SK-N-SH (cell line): ENCODE measurements around the gene NPY4R.
"Not testable (repeated sequence)": the region's sequence is repeated elsewhere in the genome, so short reads cannot be mapped to it uniquely, and the experiment has no call there.

Experiments
- CHD2 ChIP-seq: fragments of 150-350 bp; IDR thresholded peaks from 2 replicates; pipeline ENCODE4 v1.6.1; 2018; ENCODE audit warnings: low read length; ENCODE audit not compliant: partially characterized antibody
- EP300 ChIP-seq, 2 experiments: IDR thresholded peaks; 2 replicates each; pipeline versions ENCODE4 v1.4.0 to v1.6.1; 2012; ENCODE audit warnings: borderline replicate concordance in 1 of 2, low read depth in 1 of 2, low read length in 1 of 2
- EZH2phosphoT487 ChIP-seq: fragments of 200-600 bp; sonication (generic); IDR thresholded peaks from 2 replicates; pipeline ENCODE4 v1.6.1; 2017; ENCODE audit warnings: low read depth, mixed run types, mild to moderate bottlenecking, antibody characterized with exemption, moderate library complexity, borderline replicate concordance
- SMC3 ChIP-seq: IDR thresholded peaks from 2 replicates; pipeline ENCODE4 v1.6.1; 2012; ENCODE audit warnings: low read depth, low read length, improper control_type of control experiment
- TAF1 ChIP-seq: IDR thresholded peaks from 2 replicates; pipeline ENCODE4 v1.6.1; 2012; ENCODE audit warnings: low read depth, mild to moderate bottlenecking, low read length, moderate library complexity, borderline replicate concordance
- TF ChIP-seq, protein P1 (sequence below): IDR thresholded peaks from 2 replicates; pipeline ENCODE4 v1.4.0; 2012; ENCODE audit warnings: low read depth
- TF ChIP-seq, protein P2 (sequence below): fragments of 150-350 bp; IDR thresholded peaks from 2 replicates; pipeline ENCODE4 v1.6.1; 2017; ENCODE audit warnings: antibody characterized with exemption, low read length, low read depth, borderline replicate concordance

DNA sequence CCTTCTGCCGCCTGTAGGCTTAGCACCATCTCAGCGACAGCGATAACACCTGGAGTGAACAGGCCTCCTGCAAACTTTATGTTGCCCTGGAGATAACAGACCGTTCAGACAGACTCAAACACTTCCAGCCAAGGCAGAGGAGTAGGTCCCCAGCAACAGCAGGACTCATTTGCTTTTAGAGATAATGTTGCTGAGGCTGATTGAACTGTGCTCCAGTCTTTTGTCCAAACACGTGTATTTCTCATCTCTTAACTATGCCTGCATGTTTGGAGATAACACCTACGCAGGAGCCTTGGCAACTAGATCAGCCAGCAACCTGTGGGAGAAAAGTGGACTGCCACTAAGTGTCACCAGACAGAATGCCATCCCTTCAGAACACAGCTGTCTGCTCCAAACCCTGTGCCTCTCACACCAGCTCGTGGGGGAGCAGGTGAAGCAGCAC lies 23.9 kb downstream of the NPY4R start:
- not testable (repeated sequence) for TF ChIP-seq EZH2phosphoT487; SMC3; EP300 (IDR thresholded peaks at IDR 0.05; ENCODE audit: borderline replicate concordance in 1 of 2, low read depth in 1 of 2, low read length in 1 of 2); CHD2; TAF1
- TF ChIP-seq, protein P1, sequence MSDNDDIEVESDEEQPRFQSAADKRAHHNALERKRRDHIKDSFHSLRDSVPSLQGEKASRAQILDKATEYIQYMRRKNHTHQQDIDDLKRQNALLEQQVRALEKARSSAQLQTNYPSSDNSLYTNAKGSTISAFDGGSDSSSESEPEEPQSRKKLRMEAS: not testable (repeated sequence)
- TF ChIP-seq, protein P2, sequence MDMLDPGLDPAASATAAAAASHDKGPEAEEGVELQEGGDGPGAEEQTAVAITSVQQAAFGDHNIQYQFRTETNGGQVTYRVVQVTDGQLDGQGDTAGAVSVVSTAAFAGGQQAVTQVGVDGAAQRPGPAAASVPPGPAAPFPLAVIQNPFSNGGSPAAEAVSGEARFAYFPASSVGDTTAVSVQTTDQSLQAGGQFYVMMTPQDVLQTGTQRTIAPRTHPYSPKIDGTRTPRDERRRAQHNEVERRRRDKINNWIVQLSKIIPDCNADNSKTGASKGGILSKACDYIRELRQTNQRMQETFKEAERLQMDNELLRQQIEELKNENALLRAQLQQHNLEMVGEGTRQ: not testable (repeated sequence)
